Parathyroid adenoma (tissue), 2 donors: Measurements from ENCODE around the gene THSD4.

ENCODE experiments used
- H2AFZ ChIP-seq: fragments of 300-600 bp; sonication (generic); one replicate; pipeline ENCODE4 v1.7.0; 2017; ENCODE audit warnings: antibody characterized with exemption, mild to moderate bottlenecking
- H3K27ac ChIP-seq: fragments of 300-600 bp; sonication (generic); one replicate; pipeline ENCODE4 v1.7.0; 2017
- H3K27me3 ChIP-seq: fragments of 300-600 bp; sonication (generic); one replicate; pipeline ENCODE4 v1.7.0; 2017; ENCODE audit warnings: low read length; ENCODE audit not compliant: control insufficient read depth, insufficient read depth
- H3K36me3 ChIP-seq: fragments of 300-600 bp; sonication (generic); one replicate; pipeline ENCODE4 v1.7.0; 2017; ENCODE audit warnings: low read length; ENCODE audit not compliant: control insufficient read depth, insufficient read depth
- H3K4me1 ChIP-seq: fragments of 300-600 bp; sonication (generic); one replicate; pipeline ENCODE4 v1.7.0; 2017; ENCODE audit warnings: control low read depth
- H3K4me2 ChIP-seq: fragments of 300-600 bp; sonication (generic); one replicate; pipeline ENCODE4 v1.7.0; 2017; ENCODE audit warnings: low read length
- H3K4me3 ChIP-seq: fragments of 300-600 bp; sonication (generic); one replicate; pipeline ENCODE4 v1.7.0; 2017; ENCODE audit warnings: low read depth, low read length
- H3K79me2 ChIP-seq: fragments of 300-600 bp; sonication (generic); one replicate; pipeline ENCODE4 v1.7.0; 2017; ENCODE audit warnings: control low read depth
- H3K9ac ChIP-seq: fragments of 300-600 bp; sonication (generic); one replicate; pipeline ENCODE4 v1.7.0; 2017; ENCODE audit warnings: mild to moderate bottlenecking
- H3K9me3 ChIP-seq: fragments of 300-600 bp; sonication (generic); one replicate; pipeline ENCODE4 v1.7.0; 2017; ENCODE audit warnings: low read length; ENCODE audit not compliant: control insufficient read depth
- CTCF ChIP-seq: fragments of 300-600 bp; sonication (generic); IDR thresholded peaks from one replicate; pipeline ENCODE4 v1.7.0; 2017; ENCODE audit warnings: antibody characterized with exemption, mild to moderate bottlenecking
- donor health status: primary hyperparathyroidism.

Gene THSD4

GRCh38 chr15:71431343-71432336 lies 316.4 kb downstream of the THSD4 start:
- no peak overlapping the region for H3K4me3 ChIP-seq
- no peaks in the 10 kb centered on the region for H3K79me2 ChIP-seq
- no peak overlapping the region for H3K4me2 ChIP-seq
- H3K27me3 ChIP-seq: no peaks in the 10 kb centered on the region
- TF ChIP-seq CTCF: no peak
- H3K36me3 ChIP-seq: no peaks in the 10 kb centered on the region
- no peaks in the 10 kb centered on the region for H3K9me3 ChIP-seq
- no peak overlapping the region for H2AFZ ChIP-seq
- H3K4me1 ChIP-seq: no peaks in the 10 kb centered on the region
- H3K9ac ChIP-seq: no peak overlapping the region
- no peak overlapping the region for H3K27ac ChIP-seq

GRCh38 chr15:71433402-71433801 lies 318.1 kb downstream of the THSD4 start:
- H3K4me3 ChIP-seq: no peak overlapping the region
- H3K27ac ChIP-seq: no peak overlapping the region
- H2AFZ ChIP-seq: no peak overlapping the region
- H3K4me2 ChIP-seq: no peak overlapping the region
- H3K4me1 ChIP-seq: no peaks in the 10 kb centered on the region
- H3K36me3 ChIP-seq: no peaks in the 10 kb centered on the region
- no peak for TF ChIP-seq CTCF
- no peaks in the 10 kb centered on the region for H3K27me3 ChIP-seq
- no peak overlapping the region for H3K9ac ChIP-seq
- H3K79me2 ChIP-seq: no peaks in the 10 kb centered on the region
- no peaks in the 10 kb centered on the region for H3K9me3 ChIP-seq

GRCh38 chr15:71434774-71435173 lies 319.5 kb downstream of the THSD4 start:
- Histone ChIP-seq H3K27ac (no peak overlapping the region), H3K9ac (no peak overlapping the region), H3K27me3 (no peaks in the 10 kb centered on the region), H3K4me1 (no peaks in the 10 kb centered on the region), H3K36me3 (no peaks in the 10 kb centered on the region), H2AFZ (no peak overlapping the region), H3K79me2 (no peaks in the 10 kb centered on the region), H3K4me3 (no peak overlapping the region), H3K4me2 (no peak overlapping the region), H3K9me3 (no peaks in the 10 kb centered on the region)
- no peak for TF ChIP-seq CTCF

GRCh38 chr15:71435552-71435951 lies 320.3 kb downstream of the THSD4 start:
- H3K4me2 ChIP-seq: no peak overlapping the region

More at GRCh38 chr15:71435552-71435951, 320.3 kb downstream of the THSD4 start:
- Histone ChIP-seq H3K9ac (no peak overlapping the region), H3K27ac (no peak overlapping the region), H3K4me3 (no peak overlapping the region), H2AFZ (no peak overlapping the region), H3K36me3 (no peaks in the 10 kb centered on the region), H3K4me1 (no peaks in the 10 kb centered on the region), H3K79me2 (no peaks in the 10 kb centered on the region), H3K27me3 (no peaks in the 10 kb centered on the region), H3K9me3 (no peaks in the 10 kb centered on the region)
- TF ChIP-seq CTCF: no peak
